Activated gamma-delta T cell (primary cell): ENCODE results near the gene CCT5.
"Not testable (repeated sequence)": the region's sequence is repeated elsewhere in the genome, so short reads cannot be mapped to it uniquely, and the experiment has no call there.

Experiments
- DNase-seq: peaks from one replicate; lab custom pipeline; 2025; lab: John Stamatoyannopoulos, UW

The CCT5 gene

GRCh38 chr5:10246761-10247160 is 3.3 kb upstream of the CCT5 start:
- no peak for DNase-seq

DNA sequence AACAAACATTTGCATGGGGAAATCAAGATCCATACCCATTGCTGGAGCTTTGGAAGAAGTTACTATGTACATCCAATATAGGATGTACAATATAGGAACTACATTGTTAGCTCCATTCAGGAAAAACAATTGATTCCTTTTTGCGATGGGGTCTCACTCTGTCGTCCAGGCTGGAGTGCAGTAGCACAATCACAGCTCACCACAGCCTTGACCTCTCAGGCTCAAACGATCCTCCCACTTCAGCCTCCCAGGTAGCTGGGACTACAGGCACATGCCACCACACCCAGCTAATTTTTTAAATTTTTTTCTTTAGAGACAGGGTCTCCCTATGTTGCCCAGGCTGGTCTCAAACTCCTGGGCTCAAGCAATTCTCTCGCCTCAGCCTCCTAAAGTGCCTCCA is 2.9 kb upstream of the CCT5 start:
- DNase-seq = not testable (repeated sequence)

GRCh38 chr5:10248378-10249260 is 1.5 kb upstream of the CCT5 start:
- no peak for DNase-seq

DNA sequence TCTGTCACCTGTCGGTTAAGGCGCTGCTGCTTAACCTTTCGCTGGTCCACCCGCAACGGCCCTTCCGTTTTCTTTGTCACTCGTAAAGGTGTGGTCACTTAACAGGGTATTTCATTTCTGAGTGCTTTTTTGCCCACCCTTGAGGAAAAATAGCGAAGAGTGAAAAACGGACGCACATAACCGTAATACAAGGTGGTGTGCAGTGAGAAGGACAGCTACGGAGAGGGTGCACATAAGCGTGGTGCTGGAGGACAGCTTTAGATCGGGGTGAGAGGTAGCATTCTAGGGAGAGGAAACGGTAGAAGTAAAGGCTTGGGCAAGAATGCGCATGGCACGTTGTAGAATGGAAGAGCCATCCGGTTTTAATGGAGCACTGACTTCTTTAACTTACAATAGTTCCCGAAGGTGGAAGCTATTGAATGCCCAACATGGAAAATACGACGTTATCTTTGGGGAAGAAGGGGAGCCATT is 761 bp downstream of the CCT5 start:
- no peak for DNase-seq

GRCh38 chr5:10251405-10251804 is 1.3 kb downstream of the CCT5 start:
- DNase-seq = no peak

DNA sequence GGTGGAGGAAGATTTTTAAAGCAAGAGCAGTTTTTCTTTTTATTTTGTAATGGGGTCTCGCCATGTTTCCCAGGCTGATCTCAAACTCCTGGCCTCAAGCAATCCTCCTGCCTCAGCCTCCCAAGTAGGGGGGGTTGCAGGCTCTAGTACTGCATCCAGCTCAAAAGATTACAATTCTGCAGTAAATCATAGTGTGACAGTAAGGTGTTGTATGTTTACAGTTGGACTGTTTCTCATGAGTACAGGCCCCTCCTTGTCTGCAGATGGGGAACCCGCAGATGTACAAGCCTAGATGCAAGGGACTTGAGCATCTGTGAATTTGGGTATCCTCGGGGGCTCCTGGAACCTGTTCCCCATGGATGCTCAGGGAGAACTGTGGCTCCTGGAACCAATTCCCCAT is 3.3 kb downstream of the CCT5 start:
- no peak for DNase-seq

- no peak for DNase-seq
These were observed 4.6 kb downstream of the CCT5 start for GRCh38 chr5:10254686-10255085.

GRCh38 chr5:10257870-10258269 is 7.8 kb downstream of the CCT5 start:
- DNase-seq = no peak

- DNase-seq = no peak
These were observed 9.8 kb downstream of the CCT5 start for GRCh38 chr5:10259899-10260298.

GRCh38 chr5:10261065-10261464 is 11.0 kb downstream of the CCT5 start:
- DNase-seq = no peak

DNA sequence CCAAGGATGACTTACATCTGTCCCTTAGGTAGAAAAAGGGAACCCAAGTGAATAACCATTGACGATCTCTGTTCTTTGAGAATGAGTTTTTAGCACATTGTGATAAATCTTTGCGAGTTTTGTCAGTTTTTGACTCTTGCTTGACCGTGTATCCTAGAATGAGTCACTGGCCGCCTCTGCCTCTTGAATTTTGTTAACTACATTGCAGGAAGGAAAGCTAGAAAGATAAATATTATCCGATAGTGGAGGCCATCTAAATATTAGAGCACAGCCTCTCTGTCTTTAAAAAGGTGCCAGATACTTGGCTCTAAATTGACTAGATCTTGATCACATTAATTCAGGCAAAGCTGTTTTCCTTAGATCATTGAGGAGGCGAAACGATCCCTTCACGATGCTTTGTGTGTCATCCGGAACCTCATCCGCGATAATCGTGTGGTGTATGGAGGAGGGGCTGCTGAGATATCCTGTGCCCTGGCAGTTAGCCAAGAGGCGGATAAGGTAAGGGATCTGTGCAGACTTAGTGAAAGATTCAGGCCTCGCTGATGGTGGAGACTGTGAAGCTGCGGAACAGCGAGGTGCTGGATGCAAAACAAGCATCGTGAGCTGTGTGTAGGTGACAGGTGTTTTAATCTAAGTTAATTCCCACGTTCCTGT is 12.2 kb downstream of the CCT5 start:
- DNase-seq = no peak

DNA sequence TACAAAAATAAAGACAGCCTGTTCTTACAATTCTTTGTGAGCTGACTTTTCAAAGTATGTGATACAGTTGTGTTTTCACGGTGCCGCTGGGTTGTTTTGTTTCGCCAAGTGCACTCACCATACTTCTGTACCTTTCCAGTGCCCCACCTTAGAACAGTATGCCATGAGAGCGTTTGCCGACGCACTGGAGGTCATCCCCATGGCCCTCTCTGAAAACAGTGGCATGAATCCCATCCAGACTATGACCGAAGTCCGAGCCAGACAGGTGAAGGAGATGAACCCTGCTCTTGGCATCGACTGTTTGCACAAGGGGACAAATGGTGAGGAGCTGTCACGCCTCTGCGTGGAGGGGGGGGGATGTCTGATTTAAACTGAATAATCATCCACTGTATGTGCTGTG is 12.9 kb downstream of the CCT5 start:
- DNase-seq = no peak

DNA sequence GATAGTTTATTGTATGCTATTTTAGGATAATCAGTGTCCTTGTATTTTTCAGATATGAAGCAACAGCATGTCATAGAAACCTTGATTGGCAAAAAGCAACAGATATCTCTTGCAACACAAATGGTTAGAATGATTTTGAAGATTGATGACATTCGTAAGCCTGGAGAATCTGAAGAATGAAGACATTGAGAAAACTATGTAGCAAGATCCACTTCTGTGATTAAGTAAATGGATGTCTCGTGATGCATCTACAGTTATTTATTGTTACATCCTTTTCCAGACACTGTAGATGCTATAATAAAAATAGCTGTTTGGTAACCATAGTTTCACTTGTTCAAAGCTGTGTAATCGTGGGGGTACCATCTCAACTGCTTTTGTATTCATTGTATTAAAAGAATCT is 14.5 kb downstream of the CCT5 start:
- no peak for DNase-seq

- DNase-seq = no peak
These were observed 15.4 kb downstream of the CCT5 start for GRCh38 chr5:10265245-10266109.

GRCh38 chr5:10266137-10266536 is 16.1 kb downstream of the CCT5 start:
- no peak for DNase-seq

GRCh38 chr5:10266839-10267238 is 16.8 kb downstream of the CCT5 start:
- no peak for DNase-seq

DNA sequence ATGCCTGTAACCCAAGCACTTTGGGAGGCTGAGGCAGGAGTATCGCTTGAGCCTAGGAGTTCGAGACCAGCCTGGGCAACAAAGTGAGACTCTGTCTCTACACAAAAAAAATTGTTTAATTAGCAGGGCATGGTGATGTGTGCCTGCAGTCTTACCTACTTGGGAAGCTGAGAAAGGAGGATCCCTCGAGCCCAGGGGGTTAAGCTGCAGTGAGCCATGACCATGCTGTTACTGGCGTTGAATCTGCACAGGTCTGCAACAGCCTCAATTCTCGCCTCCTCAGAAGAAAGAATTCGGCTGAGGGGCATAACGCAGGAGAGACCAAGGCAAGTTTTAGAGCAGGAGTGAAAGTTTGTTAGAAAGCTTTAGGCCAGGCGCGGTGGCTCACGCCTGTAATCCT is 18.0 kb downstream of the CCT5 start:
- DNase-seq = no peak

- DNase-seq = no peak
These were observed 22.2 kb downstream of the CCT5 start for GRCh38 chr5:10272053-10272874.

GRCh38 chr5:10272875-10273209 is 22.8 kb downstream of the CCT5 start:
- not testable (repeated sequence) for DNase-seq

- DNase-seq = no peak
These were observed 25.4 kb downstream of the CCT5 start for GRCh38 chr5:10275460-10275859.

GRCh38 chr5:10275991-10276390 is 25.9 kb downstream of the CCT5 start:
- DNase-seq = no peak

DNA sequence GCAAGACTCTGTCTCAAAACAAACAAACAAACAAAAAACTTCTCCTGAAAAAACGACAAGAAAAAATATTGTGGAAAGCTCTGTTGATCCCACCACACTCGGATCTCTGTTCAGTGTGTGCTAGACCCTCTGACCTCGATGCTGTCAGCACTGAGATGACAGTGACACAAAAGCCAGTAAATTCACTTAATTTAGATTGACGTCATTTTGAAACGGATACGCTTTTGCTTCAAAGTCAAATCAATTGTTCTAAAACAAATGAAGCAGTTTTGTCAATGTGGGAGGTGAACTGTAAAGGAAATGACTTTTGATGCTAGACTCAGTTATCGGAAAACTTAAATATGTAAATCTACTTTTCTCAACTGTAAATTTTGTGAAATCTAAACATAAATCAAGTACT is 26.6 kb downstream of the CCT5 start:
- no peak for DNase-seq
